Endothelial cell of umbilical vein (primary cell): Measurements from ENCODE around the gene PTH1R.

ENCODE experiments used
- CTCF ChIP-seq, 2 donors: IDR thresholded peaks; 1 replicate in 1 of 2; 2 replicates in 1 of 2; pipeline ENCODE4 v1.5.1; 2011; ENCODE audit warnings: low read length in 2 of 2, mild to moderate bottlenecking in 2 of 2, moderate library complexity in 2 of 2, control low read depth in 1 of 2, inconsistent platforms in 1 of 2, low read depth in 1 of 2; ENCODE audit not compliant: insufficient read depth in 1 of 2; ENCODE audit errors: extremely low read depth in 1 of 2
- MYC ChIP-seq: IDR thresholded peaks from one replicate; pipeline ENCODE4 v1.6.1; 2011; ENCODE audit warnings: mild to moderate bottlenecking, low read depth, low read length

DNA sequence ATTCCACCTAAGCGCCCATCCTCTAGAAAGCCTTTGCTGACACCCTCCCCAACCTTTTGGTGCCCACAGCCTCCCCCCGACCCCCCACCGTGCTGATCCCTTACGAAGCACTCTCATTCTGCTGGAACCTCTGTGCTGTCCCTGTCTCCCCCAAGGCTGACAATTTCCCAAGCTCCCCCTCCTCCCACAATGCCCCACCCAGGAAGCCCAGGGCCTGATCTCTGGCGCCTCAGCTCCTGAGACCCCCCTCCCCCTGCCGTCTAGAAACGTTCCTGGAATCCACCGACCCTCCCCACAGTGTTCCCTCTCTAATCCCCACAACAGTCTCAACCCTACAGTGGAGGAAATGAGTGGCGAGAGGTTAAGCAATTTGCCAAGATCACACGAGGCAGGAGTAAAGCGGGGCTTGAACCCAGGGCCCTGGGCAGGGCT lies 32.6 kb upstream of the PTH1R start:
- TF ChIP-seq CTCF (IDR thresholded peaks at IDR 0.05; ENCODE audit: extremely low read depth in 1 of 2, insufficient read depth in 1 of 2, low read depth in 1 of 2, low read length in 2 of 2) (no peak), MYC (no peak)
